Trophoblast cell (in vitro differentiated cells and primary cell): ENCODE measurements around the gene DOCK2.
"Not testable (repeated sequence)": the region's sequence is repeated elsewhere in the genome, so short reads cannot be mapped to it uniquely, and the experiment has no call there.

Source experiments
- DNase-seq, 2 donors: peaks; one replicate each; pipeline ENCODE4 v3.0.0-alpha.2; 2016
- H2AFZ ChIP-seq: 2 replicates; pipeline ENCODE4 v1.6.1; 2013; ENCODE audit warnings: low read length, moderate library complexity, mild to moderate bottlenecking; ENCODE audit not compliant: insufficient read depth, poor library complexity
- H2AK5ac ChIP-seq: 2 replicates; pipeline ENCODE4 v1.6.1; 2013; ENCODE audit warnings: mild to moderate bottlenecking, low read length
- H2BK120ac ChIP-seq: 2 replicates; pipeline ENCODE4 v1.6.1; 2013; ENCODE audit warnings: low read length, mild to moderate bottlenecking, moderate library complexity; ENCODE audit not compliant: insufficient read depth, poor library complexity
- H2BK12ac ChIP-seq: 2 replicates; pipeline ENCODE4 v1.6.1; 2013; ENCODE audit warnings: mild to moderate bottlenecking, low read length, moderate library complexity
- H2BK5ac ChIP-seq: 2 replicates; pipeline ENCODE4 v1.6.1; 2013; ENCODE audit warnings: low read length, low read depth, moderate library complexity, mild to moderate bottlenecking; ENCODE audit not compliant: poor library complexity
- H3K14ac ChIP-seq: 2 replicates; pipeline ENCODE4 v1.6.1; 2013; ENCODE audit warnings: mild to moderate bottlenecking, low read length
- H3K18ac ChIP-seq: 2 replicates; pipeline ENCODE4 v1.6.1; 2013; ENCODE audit warnings: mild to moderate bottlenecking, low read length
- H3K23ac ChIP-seq: 2 replicates; pipeline ENCODE4 v1.6.1; 2013; ENCODE audit warnings: low read length
- H3K27ac ChIP-seq: 2 replicates; pipeline ENCODE4 v1.5.1; 2013; ENCODE audit warnings: low read depth, mild to moderate bottlenecking, inconsistent platforms, low read length, moderate library complexity
- H3K27me3 ChIP-seq: 2 replicates; pipeline ENCODE4 v1.6.1; 2013; ENCODE audit warnings: inconsistent platforms, mild to moderate bottlenecking, low read length, moderate library complexity; ENCODE audit not compliant: insufficient read depth
- H3K36me3 ChIP-seq, 2 experiments: 1 replicate in 1 of 2; 2 replicates in 1 of 2; pipeline ENCODE4 v1.6.1; 2013; ENCODE audit warnings: low read length in 2 of 2, mild to moderate bottlenecking in 2 of 2, moderate library complexity in 1 of 2; ENCODE audit not compliant: insufficient read depth in 2 of 2, control insufficient read depth in 1 of 2
- H3K4ac ChIP-seq: 2 replicates; pipeline ENCODE4 v1.6.1; 2013; ENCODE audit warnings: low read depth, mild to moderate bottlenecking, low read length, moderate library complexity
- H3K4me1 ChIP-seq, 2 experiments: 1 replicate in 1 of 2; 2 replicates in 1 of 2; pipeline ENCODE4 v1.6.1; 2013; ENCODE audit warnings: low read length in 2 of 2, mild to moderate bottlenecking in 2 of 2, moderate library complexity in 1 of 2; ENCODE audit not compliant: insufficient read depth in 2 of 2, control insufficient read depth in 1 of 2
- H3K4me2 ChIP-seq: 2 replicates; pipeline ENCODE4 v1.6.1; 2013; ENCODE audit warnings: inconsistent platforms, mild to moderate bottlenecking, low read length, moderate library complexity
- H3K4me3 ChIP-seq: 2 replicates; pipeline ENCODE4 v1.5.1; 2013; ENCODE audit warnings: mild to moderate bottlenecking, low read depth, low read length, inconsistent platforms
- H3K79me1 ChIP-seq: one replicate; pipeline ENCODE4 v1.6.1; 2013; ENCODE audit warnings: low read length
- H3K79me2 ChIP-seq: 2 replicates; pipeline ENCODE4 v1.6.1; 2013; ENCODE audit warnings: low read length, mild to moderate bottlenecking; ENCODE audit not compliant: control insufficient read depth, insufficient read depth, poor library complexity
- H3K9ac ChIP-seq: 2 replicates; pipeline ENCODE4 v1.6.1; 2013; ENCODE audit warnings: mild to moderate bottlenecking, low read length
- H3K9me3 ChIP-seq: 2 replicates; pipeline ENCODE4 v1.6.1; 2013; ENCODE audit warnings: low read depth, mild to moderate bottlenecking, control low read depth, inconsistent platforms, low read length; ENCODE audit not compliant: insufficient read depth
- H4K12ac ChIP-seq: 2 replicates; pipeline ENCODE4 v1.6.1; 2013; ENCODE audit warnings: low read depth, mild to moderate bottlenecking, low read length, moderate library complexity
- H4K8ac ChIP-seq: 2 replicates; pipeline ENCODE4 v1.6.1; 2013; ENCODE audit warnings: low read depth, mild to moderate bottlenecking, low read length, moderate library complexity
- H4K91ac ChIP-seq: one replicate; pipeline ENCODE4 v1.6.1; 2013; ENCODE audit warnings: low read depth, mild to moderate bottlenecking, low read length, moderate library complexity
- WGBS: extraction: QIAGEN DNeasy Blood & Tissue Kit; methylation state at CpG from one replicate; pipeline ENCODE4 v1.1.7; 2013; ENCODE audit warnings: missing lambda C conversion rate; ENCODE audit not compliant: insufficient read length, insufficient coverage; ENCODE audit errors: extremely low coverage; 5-methylcytosine and 5-hydroxymethylcytosine counted together

The DOCK2 gene

GRCh38 chr5:169655353-169655752, 18.3 kb downstream of the DOCK2 start:
- WGBS: no CpG with 5 or more reads among the region's 2 CpGs

GRCh38 chr5:169656125-169656901, 19.2 kb downstream of the DOCK2 start:
- peaks cover 4% of the 10 kb centered on the region for H3K9me3 ChIP-seq
- no peaks in the 10 kb centered on the region for H3K36me3 ChIP-seq
- H3K14ac ChIP-seq: no peak overlapping the region
- no peak overlapping the region for H3K27ac ChIP-seq
- no peaks in the 10 kb centered on the region for H3K79me1 ChIP-seq
- H4K91ac ChIP-seq: no peak overlapping the region
- no peak overlapping the region for H3K9ac ChIP-seq
- H2BK5ac ChIP-seq: no peak overlapping the region
- no peak overlapping the region for H3K4ac ChIP-seq
- no peak overlapping the region for H3K4me3 ChIP-seq
- no peak overlapping the region for H4K8ac ChIP-seq
- no CpG with 5 or more reads among the region's 15 CpGs for WGBS
- H3K4me2 ChIP-seq: no peak overlapping the region
- no peak overlapping the region for H4K12ac ChIP-seq
- H3K23ac ChIP-seq: no peak overlapping the region
- peaks cover 1% of the 10 kb centered on the region for H3K79me2 ChIP-seq
- H2BK120ac ChIP-seq: no peak overlapping the region
- H3K18ac ChIP-seq: no peak overlapping the region
- H3K4me1 ChIP-seq: peaks cover 3% of the 10 kb centered on the region in 2 experiments
- DNase-seq: peak in 1 of 2 donors; percentile 15
- no peak overlapping the region for H2AFZ ChIP-seq
- no peaks in the 10 kb centered on the region for H3K27me3 ChIP-seq
- H2AK5ac ChIP-seq: no peak overlapping the region
- H2BK12ac ChIP-seq: no peak overlapping the region

More at GRCh38 chr5:169655353-169655752, 18.3 kb downstream of the DOCK2 start:
- Histone ChIP-seq H3K4me1 (peaks cover 4 to 9% of the 10 kb centered on the region in 2 experiments), H3K14ac (no peak overlapping the region), H2BK5ac (no peak overlapping the region), H3K18ac (no peak overlapping the region), H3K4me3 (no peak overlapping the region), H4K91ac (no peak overlapping the region), H3K9me3 (peaks cover 4% of the 10 kb centered on the region), H2BK12ac (no peak overlapping the region), H3K79me1 (no peaks in the 10 kb centered on the region), H3K27ac (no peak overlapping the region), H3K79me2 (peaks cover 1% of the 10 kb centered on the region), H2BK120ac (no peak overlapping the region), H3K4me2 (no peak overlapping the region), H4K8ac (no peak overlapping the region), H2AFZ (no peak overlapping the region), H3K27me3 (no peaks in the 10 kb centered on the region), H3K23ac (no peak overlapping the region), H4K12ac (no peak overlapping the region), H2AK5ac (no peak overlapping the region), H3K36me3 (no peaks in the 10 kb centered on the region), H3K4ac (no peak overlapping the region), H3K9ac (no peak overlapping the region)
- DNase-seq: no peak

GRCh38 chr5:169657127-169657526, 20.1 kb downstream of the DOCK2 start:
- Histone ChIP-seq H4K91ac (no peak overlapping the region), H2BK12ac (no peak overlapping the region), H3K4me1 (no peaks in the 10 kb centered on the region), H2BK120ac (no peak overlapping the region), H3K9ac (no peak overlapping the region), H3K27ac (no peak overlapping the region), H3K14ac (no peak overlapping the region), H4K12ac (no peak overlapping the region), H4K8ac (no peak overlapping the region), H3K4me3 (no peak overlapping the region), H3K79me1 (no peaks in the 10 kb centered on the region), H3K36me3 (no peaks in the 10 kb centered on the region), H3K18ac (no peak overlapping the region), H2AFZ (no peak overlapping the region), H3K27me3 (no peaks in the 10 kb centered on the region), H3K23ac (no peak overlapping the region), H3K79me2 (no peaks in the 10 kb centered on the region), H3K4ac (no peak overlapping the region), H2BK5ac (no peak overlapping the region), H3K9me3 (peaks cover 4% of the 10 kb centered on the region), H3K4me2 (no peak overlapping the region), H2AK5ac (no peak overlapping the region)
- DNase-seq: no peak
- no CpG with 5 or more reads among the region's 1 CpG for WGBS

- not testable (repeated sequence) for H2AK5ac ChIP-seq, H2BK120ac ChIP-seq, H3K4me2 ChIP-seq, H4K8ac ChIP-seq, H2AFZ ChIP-seq, H3K4ac ChIP-seq, H3K9me3 ChIP-seq, H3K36me3 ChIP-seq, H2BK12ac ChIP-seq, H3K14ac ChIP-seq, H3K23ac ChIP-seq, H3K18ac ChIP-seq, H4K12ac ChIP-seq, H3K79me2 ChIP-seq, H3K4me3 ChIP-seq, H3K27me3 ChIP-seq, H3K79me1 ChIP-seq, H4K91ac ChIP-seq, H3K4me1 ChIP-seq, DNase-seq, H2BK5ac ChIP-seq, H3K9ac ChIP-seq, H3K27ac ChIP-seq
- no CpG with 5 or more reads among the region's 3 CpGs for WGBS
These were observed 25.4 kb downstream of the DOCK2 start for GRCh38 chr5:169662451-169662850.
